Tibial artery (tissue), 4 donors: ENCODE results near the gene CFAP107.
"Not testable (repeated sequence)": the region's sequence is repeated elsewhere in the genome, so short reads cannot be mapped to it uniquely, and the experiment has no call there.

ENCODE experiments used
- DNase-seq, 2 donors: peaks; one replicate each; pipeline ENCODE4 v3.0.0-alpha.2; 2019
- H3K27ac ChIP-seq, 2 donors: fragments of 200-600 bp; sonication (generic) in 1 of 2; 1 replicate in 1 of 2; 2 replicates in 1 of 2; pipeline ENCODE4 v1.5.1; 2018 to 2019; ENCODE audit warnings: mild to moderate bottlenecking in 1 of 2
- H3K27me3 ChIP-seq, 2 donors: fragments of 200-600 bp; sonication (generic) in 1 of 2; one replicate each; pipeline versions ENCODE4 v1.5.1 to v1.6.0; 2016 to 2019
- H3K36me3 ChIP-seq, 3 donors: fragments of 200-600 bp; sonication (generic) in 2 of 3; one replicate each; pipeline ENCODE4 v1.5.1; 2016 to 2019; ENCODE audit warnings: mild to moderate bottlenecking in 2 of 3
- H3K4me1 ChIP-seq, 4 donors: fragments of 200-600 bp; sonication (generic) in 2 of 4; 1 replicate in 3 of 4; 2 replicates in 1 of 4; pipeline ENCODE4 v1.5.1; 2016 to 2019
- H3K4me3 ChIP-seq, 2 donors: fragments of 200-600 bp; sonication (generic) in 1 of 2; 1 replicate in 1 of 2; 2 replicates in 1 of 2; pipeline ENCODE4 v1.5.1; 2018 to 2019; ENCODE audit warnings: mild to moderate bottlenecking in 2 of 2
- H3K9me3 ChIP-seq, 3 donors: fragments of 200-600 bp; sonication (generic) in 1 of 3; one replicate each; pipeline ENCODE4 v1.5.1; 2016 to 2019
- intact Hi-C: fragments of 100-400 bp; cut with DNase I; formaldehyde crosslinking; loops from one replicate; pipeline ENCODE4 v1.15.0; 2023; ENCODE audit warnings: low total_unique reads
- TF ChIP-seq, protein P1 (sequence below), 2 experiments: fragments of 200-600 bp in 1 of 2; fragments of 450-650 bp in 1 of 2; IDR thresholded peaks; one replicate each; pipeline ENCODE4 v1.5.1; 2017 to 2019; ENCODE audit warnings: antibody characterized with exemption in 2 of 2, mild to moderate bottlenecking in 1 of 2, moderate library complexity in 1 of 2

CFAP107 gene

GRCh38 chr1:12730156-12730555, 15.8 kb upstream of the CFAP107 start:
- TF ChIP-seq, protein P1, sequence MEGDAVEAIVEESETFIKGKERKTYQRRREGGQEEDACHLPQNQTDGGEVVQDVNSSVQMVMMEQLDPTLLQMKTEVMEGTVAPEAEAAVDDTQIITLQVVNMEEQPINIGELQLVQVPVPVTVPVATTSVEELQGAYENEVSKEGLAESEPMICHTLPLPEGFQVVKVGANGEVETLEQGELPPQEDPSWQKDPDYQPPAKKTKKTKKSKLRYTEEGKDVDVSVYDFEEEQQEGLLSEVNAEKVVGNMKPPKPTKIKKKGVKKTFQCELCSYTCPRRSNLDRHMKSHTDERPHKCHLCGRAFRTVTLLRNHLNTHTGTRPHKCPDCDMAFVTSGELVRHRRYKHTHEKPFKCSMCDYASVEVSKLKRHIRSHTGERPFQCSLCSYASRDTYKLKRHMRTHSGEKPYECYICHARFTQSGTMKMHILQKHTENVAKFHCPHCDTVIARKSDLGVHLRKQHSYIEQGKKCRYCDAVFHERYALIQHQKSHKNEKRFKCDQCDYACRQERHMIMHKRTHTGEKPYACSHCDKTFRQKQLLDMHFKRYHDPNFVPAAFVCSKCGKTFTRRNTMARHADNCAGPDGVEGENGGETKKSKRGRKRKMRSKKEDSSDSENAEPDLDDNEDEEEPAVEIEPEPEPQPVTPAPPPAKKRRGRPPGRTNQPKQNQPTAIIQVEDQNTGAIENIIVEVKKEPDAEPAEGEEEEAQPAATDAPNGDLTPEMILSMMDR (IDR thresholded peaks at IDR 0.05) = no peak
- no peak overlapping the region for H3K27ac ChIP-seq
- intact Hi-C loops = no loop called here
- peaks cover 2 to 24% (median 19%) of the 10 kb centered on the region in 3 donors for H3K9me3 ChIP-seq
- H3K36me3 ChIP-seq = no peaks in the 10 kb centered on the region
- no peak for DNase-seq
- H3K4me3 ChIP-seq = no peak overlapping the region
- no peaks in the 10 kb centered on the region for H3K4me1 ChIP-seq
- H3K27me3 ChIP-seq = no peaks in the 10 kb centered on the region

DNA sequence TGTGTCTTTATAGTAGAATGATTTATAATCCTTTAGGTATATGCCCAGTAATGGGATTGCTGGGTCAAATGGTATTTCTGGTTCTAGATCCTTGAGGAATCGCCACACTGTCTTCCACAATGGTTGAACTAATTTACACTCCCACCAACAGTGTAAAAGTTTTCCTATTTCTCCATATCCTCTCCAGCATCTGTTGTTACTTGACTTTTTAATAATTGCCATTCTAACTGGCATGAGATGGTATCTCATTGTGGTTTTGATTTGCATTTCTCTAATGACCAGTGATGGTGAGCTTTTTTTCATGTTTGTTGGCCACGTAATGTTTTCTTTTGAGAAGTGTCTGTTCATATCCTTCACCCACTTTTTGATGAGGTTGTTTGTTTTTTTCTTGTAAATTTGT, 14.9 kb upstream of the CFAP107 start:
- H3K4me1 ChIP-seq, H3K27ac ChIP-seq, H3K27me3 ChIP-seq, H3K4me3 ChIP-seq, H3K36me3 ChIP-seq, intact Hi-C loops, DNase-seq: not testable (repeated sequence)
- H3K9me3 ChIP-seq = peaks cover 2 to 28% (median 19%) of the 10 kb centered on the region in 3 donors

DNA sequence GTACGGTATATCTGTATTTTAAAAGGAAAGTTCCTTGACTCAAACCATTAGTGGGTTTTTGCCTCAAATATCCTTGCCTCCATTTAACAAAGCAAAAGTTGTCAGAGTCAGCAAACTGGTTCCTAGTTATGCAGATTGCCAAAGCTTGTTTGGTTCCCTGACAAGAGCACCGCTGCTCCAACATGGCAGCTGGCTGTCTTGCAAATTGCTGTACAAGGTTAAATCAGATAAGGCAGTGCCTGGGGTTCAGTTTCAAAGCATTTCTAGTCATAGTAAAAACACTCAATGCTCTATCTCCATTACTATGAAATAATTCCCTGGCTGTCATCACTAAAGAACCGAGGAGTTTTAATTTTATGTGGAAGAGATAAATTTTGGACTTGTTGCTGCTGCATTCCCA, 11.3 kb upstream of the CFAP107 start:
- peaks cover 2 to 20% (median 15%) of the 10 kb centered on the region in 3 donors for H3K9me3 ChIP-seq
- H3K4me1 ChIP-seq = no peaks in the 10 kb centered on the region
- TF ChIP-seq, protein P1 (IDR thresholded peaks at IDR 0.05) = no peak
- H3K36me3 ChIP-seq = no peaks in the 10 kb centered on the region
- DNase-seq = no peak
- no peaks in the 10 kb centered on the region for H3K27me3 ChIP-seq
- no peak overlapping the region for H3K4me3 ChIP-seq
- H3K27ac ChIP-seq = no peak overlapping the region
- intact Hi-C loops = no loop called here

DNA sequence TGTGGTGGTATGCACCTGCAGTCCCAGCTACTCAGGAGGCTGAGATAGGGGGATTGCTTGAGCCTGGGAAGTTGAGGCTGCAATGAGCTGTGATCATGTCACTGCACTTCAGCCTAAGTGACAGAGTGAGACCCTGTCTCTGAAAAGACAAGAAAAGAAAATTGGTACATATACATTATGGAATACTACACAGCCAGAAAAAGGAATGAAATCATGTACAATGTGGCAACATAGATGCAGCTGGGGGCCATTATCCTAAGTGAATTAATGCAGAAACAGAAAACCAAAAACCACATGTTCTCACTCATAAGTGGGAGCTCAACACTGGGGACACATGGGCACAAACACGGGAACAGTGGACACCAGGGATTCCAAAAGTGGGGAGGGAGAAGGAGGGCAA, 7.1 kb upstream of the CFAP107 start:
- Histone ChIP-seq H3K9me3 (peaks cover 0 to 5% (median 0%) of the 10 kb centered on the region in 3 donors), H3K4me3 (no peak overlapping the region), H3K36me3 (no peaks in the 10 kb centered on the region), H3K4me1 (no peaks in the 10 kb centered on the region), H3K27ac (no peak overlapping the region), H3K27me3 (peaks cover 0 to 6% of the 10 kb centered on the region in 2 donors)
- TF ChIP-seq, protein P1 (IDR thresholded peaks at IDR 0.05) = no peak
- DNase-seq = no peak
- intact Hi-C loops = no loop called here

DNA sequence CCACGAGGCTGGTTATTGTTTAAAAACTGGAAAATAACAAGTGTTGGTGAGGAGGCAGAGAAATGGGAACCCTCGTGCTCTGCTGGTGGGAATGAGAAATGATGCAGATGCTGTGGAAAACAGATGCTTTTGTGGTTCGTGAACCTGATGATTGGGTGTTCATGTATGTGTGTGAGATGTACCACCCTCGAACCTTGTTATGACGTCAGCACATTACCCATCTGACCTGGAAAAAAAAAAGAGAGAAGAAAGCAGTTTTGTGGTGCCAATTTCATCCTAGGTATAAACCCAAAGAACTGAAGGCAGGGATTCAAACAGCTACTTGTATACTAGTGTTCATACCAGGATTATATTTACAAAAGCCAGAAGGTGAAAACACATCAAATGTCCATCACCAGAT, 6.4 kb upstream of the CFAP107 start:
- no peaks in the 10 kb centered on the region for H3K4me1 ChIP-seq
- no peak overlapping the region for H3K27ac ChIP-seq
- no peak for DNase-seq
- intact Hi-C loops = no loop called here
- H3K4me3 ChIP-seq = no peak overlapping the region
- peaks cover 0 to 6% of the 10 kb centered on the region in 2 donors for H3K27me3 ChIP-seq
- TF ChIP-seq, protein P1 (IDR thresholded peaks at IDR 0.05) = no peak
- no peaks in the 10 kb centered on the region for H3K36me3 ChIP-seq
- peaks cover 0 to 5% (median 0%) of the 10 kb centered on the region in 3 donors for H3K9me3 ChIP-seq

- DNase-seq = no peak
- no peaks in the 10 kb centered on the region for H3K36me3 ChIP-seq
- H3K9me3 ChIP-seq = peaks cover 0 to 2% (median 0%) of the 10 kb centered on the region in 3 donors
- TF ChIP-seq, protein P1 (IDR thresholded peaks at IDR 0.05) = no peak
- H3K4me1 ChIP-seq = no peaks in the 10 kb centered on the region
- no peak overlapping the region for H3K4me3 ChIP-seq
- H3K27ac ChIP-seq = no peak overlapping the region
- peaks cover 0 to 10% of the 10 kb centered on the region in 2 donors for H3K27me3 ChIP-seq
- intact Hi-C loops = no loop called here
These were observed 4.1 kb upstream of the CFAP107 start for GRCh38 chr1:12741946-12742345.
